Right renal cortex interstitium (tissue), 3 donors: ENCODE data around the gene ZNF664. TPM values are rescaled to one million over a fixed set of nuclear protein-coding genes. Genes with fewer than 3 reads are reported as not detected.
"Not testable (repeated sequence)": the region's sequence is repeated elsewhere in the genome, so short reads cannot be mapped to it uniquely, and the experiment has no call there.

Experiments used
- DNase-seq, 3 donors: peaks; one replicate each; pipeline ENCODE4 v3.0.0-alpha.2; 2013; ENCODE audit warnings: low read depth in 3 of 3, low spot score in 2 of 3
- polyA plus RNA-seq, 3 donors: library from polyadenylated mRNA; unstranded; fragments of 120-200 nt; gene quantifications; one replicate each; pipeline ENCODE4 v1.2.1, GENCODE V29; 2013; ENCODE audit not compliant: insufficient read length in 3 of 3

ZNF664 gene
- polyA plus RNA-seq, 3 donors = 165 to 189 (median 177) TPM

DNA sequence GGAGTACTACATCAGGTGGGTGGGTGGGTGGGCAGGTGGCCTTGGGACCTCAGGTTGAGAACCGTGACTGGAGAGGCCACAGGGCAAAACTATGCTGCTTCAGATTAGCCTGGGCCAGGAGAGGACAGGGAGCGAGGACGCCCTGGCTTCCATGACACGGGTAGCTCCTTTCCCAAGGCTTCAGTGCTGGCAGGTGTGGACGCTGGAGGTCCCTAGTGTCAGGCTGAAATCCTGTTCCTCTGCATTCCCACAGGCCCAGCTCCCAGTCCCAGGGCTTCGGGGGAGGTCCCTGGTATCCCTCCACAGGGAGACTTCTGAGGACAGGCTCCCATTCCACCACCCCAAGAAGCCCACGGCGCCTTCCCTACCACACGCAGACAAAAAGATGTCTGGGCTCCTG lies 32.0 kb upstream of the ZNF664 start:
- DNase-seq = no peak

DNA sequence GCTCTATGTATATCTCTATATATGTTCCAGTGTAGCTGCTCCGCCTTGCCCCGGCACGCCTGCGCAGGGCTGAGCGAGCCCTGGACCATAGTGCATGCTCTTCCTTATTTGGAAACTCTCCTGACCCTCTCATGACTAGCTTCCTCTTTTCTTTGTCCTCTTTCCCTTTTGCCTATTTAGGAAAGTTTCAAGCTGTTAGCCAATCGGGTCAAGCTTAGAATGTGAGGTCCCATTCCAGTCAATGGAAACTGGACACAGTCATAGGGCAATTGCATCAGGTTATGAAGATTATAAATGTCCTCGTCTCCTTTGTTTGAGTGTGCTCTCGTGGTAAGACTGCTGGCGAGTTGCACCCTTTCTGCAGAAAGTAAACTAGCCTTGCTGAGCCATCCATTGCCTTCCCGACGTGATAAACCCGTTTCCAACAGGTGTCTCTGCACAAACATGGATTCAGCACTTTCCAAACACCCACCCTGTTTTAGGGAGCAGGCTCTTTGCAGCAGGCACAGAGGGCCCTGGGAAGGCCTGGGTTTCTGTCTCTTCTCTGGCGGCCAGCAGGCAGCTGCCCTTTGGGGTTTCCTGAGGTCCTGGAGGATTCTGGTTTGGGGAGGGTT lies 31.3 kb upstream of the ZNF664 start:
- no peak for DNase-seq

DNA sequence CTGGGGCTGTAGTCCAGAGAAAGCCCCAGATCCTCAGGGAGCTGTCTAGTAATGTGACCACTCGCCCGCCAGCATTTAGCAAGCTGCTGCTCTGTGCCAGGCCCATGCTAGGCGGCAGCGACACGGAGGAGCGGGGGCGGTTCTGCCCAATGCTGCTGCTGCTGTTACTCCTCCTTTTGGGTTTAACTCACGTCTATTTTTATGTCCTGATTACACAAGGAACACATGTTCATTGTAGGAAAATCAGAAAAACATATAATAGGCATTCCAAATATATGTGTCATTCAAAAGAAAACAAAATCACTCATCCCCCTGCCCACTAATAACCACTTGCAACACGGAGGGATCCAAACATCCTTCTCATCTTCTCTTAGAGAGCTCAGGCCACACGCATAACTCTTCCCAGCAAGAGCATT lies 30.8 kb upstream of the ZNF664 start:
- no peak for DNase-seq

DNA sequence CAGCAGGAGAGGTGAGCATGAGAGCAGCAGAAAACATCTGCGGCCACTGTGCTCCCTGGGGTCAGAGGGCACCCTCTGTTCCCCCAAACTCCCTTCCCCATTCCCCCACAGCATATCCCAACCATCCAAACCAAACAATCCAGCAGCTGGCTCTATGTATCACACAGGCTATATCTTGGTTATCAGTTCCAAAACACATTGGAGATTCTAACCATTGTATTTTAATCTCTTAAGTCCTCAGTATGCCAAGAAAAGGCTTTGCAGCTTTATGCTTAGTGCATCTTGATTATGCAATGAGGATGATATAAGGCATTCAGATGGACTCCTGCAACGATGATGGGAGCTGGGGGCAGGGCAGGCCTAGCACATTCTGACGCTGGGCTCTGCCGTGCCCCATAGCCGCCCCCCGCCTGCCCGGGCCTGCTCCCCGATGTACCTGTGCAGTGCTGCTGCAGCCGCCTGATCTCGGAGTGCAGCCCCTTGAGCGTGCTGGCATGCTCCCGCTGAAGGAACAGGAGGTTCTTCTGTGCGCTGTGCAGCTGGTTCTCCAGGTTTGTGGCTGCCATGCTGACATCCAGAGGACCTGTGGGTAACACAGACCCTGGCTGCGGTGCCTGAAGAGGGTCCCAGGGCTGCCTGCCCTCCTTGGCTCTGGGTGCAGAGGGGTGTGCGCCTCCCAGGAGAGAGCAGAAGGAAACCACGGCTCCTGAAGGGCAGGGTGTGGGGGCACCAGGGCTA lies 29.9 kb upstream of the ZNF664 start:
- no peak for DNase-seq

DNA sequence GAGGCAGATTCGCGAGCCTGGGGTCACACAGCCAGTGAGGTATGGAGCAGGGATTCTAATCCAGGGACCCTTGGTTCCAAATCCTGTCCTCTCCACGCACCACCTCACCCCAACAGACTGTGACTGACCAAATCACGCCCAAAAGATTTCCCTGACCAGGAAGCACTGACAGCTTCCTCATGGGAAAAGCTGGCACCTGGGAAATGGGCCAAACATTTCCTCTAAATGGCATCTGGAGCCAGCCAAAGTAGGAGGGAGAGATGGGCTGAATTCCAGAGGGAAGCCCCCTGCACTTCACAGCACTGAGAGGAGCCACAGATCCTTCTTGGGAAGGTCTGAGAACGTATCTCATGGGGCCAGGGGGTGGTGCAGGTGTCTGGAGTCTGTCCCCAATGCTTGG lies 29.2 kb upstream of the ZNF664 start:
- no peak for DNase-seq

DNA sequence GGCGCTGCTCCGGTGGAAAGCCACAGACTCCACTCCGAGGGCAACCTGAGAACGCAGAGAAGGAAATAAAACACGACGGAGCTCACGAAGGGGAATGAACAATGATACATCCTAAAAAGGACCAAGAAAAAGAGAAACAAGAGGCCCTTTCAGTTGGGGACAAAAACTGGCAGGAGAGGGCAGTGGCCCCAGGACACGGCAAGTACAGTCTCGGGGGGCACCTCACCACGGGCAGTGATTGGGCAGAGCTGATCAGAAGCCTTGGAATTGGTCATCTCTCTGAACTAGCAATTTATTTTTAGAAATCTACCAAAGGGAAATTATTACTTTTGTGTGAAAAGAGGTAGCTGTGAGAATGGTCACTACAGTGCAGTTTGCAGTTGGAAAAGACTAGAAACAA lies 28.3 kb upstream of the ZNF664 start:
- no peak for DNase-seq

DNA sequence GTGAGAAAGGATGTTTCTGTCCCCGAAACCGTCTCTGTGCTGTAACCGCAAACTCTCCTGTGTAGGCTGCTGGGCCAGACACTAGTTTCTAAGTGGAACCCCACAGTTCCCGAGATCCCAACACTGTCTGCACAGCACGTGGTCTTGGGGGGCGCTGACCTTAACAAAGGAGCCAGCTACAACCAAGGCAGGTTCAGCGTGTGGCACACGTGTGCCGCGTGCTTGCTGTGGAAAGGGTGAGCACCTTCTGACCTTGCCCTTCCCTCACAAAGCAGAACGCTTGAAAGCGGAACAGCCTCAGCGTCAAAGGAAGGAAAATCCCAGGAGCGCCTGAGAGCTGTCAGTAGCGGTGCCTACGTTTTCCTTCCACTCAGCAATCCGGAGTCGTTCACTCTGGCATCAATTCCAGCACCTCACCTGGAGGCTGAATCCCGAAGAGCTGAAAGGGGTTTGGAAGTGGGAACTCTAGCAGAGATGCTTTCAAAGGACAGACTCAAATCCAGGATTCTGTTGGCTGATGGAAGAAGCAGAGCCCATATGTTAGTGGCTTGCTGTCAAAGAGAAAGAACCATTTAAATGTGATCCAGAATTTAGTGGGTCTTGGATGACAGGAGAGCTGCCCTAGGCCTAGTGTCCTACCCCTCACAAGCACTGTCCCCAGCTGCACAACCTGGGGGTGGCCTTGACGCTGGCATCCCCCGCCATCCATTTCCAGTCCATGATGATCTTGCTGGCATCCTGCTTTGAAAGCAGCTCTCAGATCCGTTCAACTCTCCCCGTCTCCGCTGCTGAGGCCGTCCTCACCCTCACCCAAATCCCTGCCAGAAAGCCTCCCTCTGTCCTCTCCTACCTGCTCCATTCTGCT lies 27.5 kb upstream of the ZNF664 start:
- no peak for DNase-seq

DNA sequence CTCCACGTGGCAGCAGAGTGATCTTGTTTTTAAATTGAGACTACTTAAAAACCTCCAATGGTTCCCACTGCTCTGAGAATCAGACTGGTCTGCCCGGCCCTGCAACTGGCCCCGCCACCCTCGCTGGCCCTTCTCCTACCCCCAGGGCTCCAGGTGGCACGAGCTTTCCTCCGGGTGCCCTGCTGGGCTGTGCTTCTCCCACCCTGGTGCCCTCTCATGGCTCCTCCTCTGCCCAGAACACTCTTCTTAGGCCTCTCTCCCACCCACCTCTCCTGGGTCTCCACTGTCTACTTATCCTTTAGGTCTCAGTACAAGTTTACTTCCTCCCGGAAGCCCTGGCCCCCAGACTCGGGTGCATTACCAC lies 26.9 kb upstream of the ZNF664 start:
- no peak for DNase-seq

DNA sequence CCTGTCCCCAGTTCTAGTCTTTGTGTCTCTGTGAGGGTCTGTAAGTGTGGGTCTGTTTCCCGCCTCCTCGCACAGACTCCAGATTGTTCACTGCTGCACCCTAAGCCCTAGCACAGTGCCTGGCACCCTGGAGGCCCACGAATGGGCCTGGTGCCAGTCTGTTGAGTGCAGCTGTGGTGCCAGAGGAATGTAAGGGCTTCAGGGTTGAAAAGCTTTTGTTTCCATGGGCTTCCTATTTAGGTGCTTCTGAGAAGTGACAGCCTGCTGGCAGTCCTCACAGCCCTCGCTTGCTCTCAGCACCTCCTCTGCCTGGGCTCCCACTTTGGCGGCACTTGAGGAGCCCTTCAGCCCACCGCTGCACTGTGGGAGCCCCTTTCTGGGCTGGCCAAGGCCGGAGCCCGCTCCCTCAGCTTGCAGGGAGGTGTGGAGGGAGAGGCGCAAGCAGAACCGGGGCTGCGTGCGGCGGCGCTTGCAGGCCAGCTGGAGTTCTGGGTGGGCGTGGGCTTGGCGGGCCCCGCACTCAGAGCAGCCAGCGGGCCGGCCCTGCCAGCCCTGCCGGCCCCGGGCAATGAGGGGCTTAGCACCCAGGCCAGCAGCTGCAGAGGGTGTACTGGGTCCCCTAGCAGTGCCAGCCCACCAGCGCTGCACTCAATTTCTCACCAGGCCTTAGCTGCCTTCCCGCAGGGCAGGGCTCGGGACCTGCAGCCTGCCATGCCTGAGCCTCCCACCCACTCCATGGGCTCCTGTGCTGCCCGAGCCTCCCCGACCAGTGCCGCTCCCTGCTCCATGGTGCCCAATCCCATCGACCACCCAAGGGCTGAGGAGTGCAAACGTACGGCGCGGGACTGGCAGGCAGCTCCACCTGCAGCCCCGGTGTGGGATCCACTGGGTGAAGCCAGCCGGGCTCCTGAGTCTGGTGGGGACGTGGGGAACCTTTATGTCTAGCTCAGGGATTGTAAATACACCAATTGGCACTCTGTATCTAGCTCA lies 26.2 kb upstream of the ZNF664 start:
- not testable (repeated sequence) for DNase-seq

DNA sequence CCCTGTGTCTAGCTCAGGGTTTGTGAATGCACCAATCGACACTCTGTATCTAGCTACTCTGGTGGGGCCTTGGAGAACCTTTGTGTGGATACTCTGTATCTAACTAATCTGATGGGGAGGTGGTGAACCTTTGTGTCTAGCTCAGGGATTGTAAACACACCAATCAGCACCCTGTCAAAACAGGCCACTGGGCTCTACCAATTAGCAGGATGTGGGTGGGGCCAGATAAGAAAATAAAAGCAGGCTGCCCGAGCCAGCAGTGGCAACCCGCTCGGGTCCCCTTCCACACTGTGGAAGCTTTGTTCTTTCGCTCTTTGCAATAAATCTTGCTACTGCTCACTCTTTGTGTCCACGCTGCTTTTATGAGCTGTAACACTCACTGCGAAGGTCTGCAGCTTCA lies 25.5 kb upstream of the ZNF664 start:
- not testable (repeated sequence) for DNase-seq

DNA sequence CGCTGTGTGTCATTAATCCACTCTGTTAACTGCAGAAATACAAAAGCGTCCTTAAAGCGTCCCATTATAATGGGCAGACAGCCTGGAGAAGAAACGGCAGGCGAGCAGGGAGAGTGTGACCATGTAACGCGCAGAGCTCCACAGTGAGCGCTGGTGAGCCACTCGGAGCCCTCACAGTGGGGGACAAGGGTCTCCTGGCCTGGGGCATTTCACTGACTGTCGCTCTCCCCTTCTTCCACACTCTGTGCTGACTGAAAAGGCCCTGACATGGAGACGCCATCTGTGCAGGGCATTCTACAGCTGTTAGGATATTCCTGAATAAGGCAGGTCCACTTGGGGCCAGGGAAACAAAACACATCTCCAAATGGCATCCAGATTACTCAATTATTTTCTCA lies 24.6 kb upstream of the ZNF664 start:
- DNase-seq = no peak

DNA sequence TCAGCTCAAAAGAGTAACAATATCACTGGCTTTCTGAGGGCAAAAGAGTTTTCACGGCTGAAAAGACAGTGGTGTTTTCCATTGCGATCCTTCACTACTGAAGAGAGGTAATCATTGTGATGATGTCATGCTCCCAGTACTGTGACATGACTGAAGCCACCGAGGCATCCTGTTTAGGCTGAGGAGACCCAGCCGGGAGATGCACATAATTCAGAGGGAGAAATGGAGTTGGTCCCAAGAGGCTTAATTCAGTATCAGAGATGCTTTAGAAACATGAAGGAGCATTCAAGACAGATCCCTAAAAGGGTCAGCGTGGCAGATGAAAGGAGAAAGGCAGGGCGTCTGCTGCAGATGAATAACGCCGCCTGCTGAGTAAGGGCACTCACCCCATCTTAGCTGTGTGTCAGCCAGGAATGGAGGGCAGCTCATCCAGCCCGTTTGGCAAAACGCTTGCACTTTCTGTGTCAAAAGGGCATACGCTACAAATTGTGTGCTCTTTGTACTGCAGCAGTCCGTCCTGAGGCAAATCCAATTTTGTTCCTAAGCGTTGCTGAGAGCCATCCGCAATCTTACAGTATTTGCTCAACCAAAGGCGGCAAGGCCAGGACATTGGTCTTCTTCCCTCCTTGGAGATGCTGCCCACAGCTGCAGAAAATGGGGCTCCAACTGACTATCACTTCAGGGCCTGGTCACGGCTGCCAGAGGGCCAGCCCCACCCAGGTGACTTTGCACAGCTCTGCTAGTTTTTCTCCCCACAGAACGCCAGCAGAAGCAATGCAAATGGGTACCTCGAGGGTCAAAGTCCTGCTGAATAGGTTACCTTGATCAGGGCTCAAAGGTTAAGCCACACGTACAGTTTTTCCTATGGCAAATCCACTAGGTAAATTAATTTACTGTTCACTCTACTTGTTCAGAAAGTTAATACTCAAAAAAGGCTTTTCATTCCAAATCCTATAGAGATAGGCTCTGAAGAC lies 23.9 kb upstream of the ZNF664 start:
- no peak for DNase-seq

DNA sequence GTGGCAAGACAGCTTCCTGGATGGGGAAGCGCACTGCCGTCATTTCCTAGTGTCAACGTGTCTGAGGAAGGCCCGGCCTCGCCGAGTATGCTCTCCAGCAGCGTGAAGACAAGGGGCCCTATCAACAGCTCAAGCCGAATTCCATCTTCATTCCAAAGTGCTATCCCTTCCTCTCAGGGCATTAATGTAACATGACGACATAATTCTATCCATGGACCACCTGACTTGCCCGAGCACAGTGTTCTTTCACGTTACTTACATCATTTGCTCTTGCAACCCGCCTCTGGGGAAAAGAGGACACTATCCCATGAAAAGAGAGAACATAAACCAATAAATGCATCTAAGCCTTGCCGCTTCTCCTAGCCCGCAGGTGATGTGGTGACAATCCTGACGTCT lies 23.2 kb upstream of the ZNF664 start:
- DNase-seq = no peak

DNA sequence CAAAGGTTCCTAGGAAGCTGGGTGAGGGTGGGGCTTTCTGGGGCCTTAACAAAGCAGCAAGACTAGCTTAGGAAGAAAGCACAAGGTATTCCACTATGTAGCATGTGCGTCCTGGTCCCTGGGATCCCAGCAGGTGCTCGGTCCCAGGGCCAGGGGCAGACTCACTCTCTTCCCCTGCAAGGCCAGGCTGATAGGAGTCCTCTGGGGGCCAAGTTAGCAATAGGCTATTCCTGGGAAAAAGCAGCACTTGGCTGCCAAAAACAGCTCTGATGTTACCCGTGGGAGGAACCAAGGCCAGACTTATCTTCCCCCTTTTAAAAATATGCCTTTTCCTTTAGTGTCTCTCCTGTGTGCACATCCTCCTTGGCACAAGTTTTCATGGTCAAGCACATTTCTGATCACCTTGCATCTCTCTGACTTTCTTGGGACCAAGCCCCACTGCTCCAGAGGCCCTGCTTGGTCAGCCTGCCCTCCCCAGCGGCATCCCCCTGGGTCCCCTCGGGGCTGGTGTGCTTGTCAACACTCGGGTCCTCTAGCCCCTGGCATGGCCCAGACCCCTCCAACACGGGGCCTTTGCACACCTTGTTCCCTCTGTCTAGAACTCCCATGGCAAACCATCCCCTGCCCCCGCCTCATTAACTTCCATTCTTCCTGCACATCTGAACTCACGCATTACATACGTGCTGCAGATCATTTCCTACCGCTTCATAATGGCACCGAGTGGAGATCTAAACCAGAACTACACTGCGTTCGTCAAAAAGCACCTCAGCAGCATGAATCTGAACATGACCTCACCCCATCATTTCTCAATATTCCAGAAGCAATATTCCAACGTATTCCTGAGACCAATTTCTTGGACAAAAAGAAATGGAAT lies 22.3 kb upstream of the ZNF664 start:
- DNase-seq = no peak

DNA sequence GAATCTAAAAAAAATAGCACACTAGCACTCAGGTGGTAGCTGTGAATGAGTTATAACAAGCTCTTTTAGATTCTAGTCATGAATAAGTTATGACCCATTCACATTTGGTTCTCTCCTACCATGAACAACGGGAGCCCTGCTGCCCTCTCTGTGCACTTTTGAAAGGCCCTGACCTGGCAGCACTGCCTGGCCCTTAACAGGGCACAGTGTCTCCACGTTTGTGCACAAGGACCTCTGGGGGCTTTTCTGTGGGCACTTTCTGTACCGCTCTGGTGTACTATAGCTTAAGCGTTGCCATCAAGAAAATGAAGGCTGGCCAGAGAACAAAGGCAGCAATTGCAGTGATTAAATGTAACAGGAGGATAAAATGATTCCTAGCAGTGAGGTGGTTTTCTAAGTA lies 21.5 kb upstream of the ZNF664 start:
- no peak for DNase-seq

DNA sequence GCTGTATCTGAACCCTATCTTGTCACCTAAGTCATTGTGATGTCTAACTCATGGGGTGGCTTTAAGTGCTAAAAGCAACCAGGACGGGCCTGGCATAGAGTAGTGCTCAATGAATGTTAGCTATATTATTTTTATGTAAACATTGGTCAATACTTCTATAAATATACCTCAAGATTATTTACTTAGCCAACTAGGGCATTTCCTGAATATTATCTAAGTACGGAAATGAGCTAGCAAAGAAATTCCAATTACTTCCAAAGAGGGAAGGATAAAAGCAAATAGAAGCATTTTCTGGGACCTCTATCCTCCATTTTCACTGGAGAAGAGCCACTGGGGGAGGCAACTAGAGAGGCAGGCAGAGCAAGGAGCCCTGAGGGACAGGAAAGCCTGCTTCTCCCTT lies 21.0 kb upstream of the ZNF664 start:
- no peak for DNase-seq

DNA sequence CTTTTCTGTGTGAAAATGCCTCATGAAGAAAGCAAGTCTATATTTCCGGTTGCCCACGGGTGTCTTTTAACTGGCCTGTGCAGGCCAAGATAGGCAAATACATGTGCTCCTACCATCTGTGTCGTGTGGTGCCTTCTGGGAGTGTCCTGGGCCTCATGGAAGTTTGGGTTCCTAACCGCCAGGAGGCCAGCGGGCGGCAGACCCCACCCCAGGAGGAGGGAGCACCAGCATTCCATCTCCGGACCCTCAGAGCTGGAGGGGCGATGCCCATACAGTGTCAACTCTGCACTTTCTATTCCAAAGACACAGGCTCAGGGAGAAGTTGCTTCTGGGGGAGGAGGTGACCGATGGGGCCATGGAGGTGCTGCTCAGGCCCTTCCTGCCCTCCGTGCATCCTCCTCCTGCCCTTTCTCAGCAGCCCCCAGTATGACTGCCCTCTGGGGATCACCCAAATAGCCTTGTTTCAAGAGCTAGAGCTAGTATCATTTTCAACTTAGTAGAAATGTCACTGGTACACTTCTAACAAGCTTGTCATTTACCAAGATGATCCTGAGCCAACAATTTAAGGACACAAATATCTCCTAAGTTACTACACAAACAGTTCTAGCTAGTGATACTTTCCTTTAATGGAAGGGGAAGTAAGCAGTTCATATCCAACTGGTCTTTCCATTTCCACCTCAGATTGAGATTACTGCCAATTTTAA lies 18.2 kb upstream of the ZNF664 start:
- DNase-seq = no peak

DNA sequence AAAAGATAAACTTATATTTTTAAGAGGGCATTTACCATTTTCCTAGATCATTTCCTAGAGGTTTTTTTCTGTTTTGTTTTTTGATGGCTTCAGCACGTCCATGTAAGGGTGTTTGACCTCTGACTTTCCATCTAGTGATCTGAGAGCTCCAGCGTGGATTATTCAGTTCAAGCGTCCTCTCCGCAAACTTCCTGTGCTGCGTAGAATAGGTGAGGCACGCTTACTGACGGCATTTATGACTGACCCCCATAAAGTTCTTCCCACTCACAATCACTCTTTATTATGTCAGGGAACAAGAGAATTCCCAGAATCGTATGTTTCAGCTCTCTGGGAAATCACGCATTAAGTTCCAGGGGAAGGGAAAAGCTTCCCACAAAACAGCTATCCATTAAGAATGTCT lies 16.8 kb upstream of the ZNF664 start:
- no peak for DNase-seq
